ENCODE data around the gene PSMB8. TPM values are rescaled to one million over a fixed set of nuclear protein-coding genes. Genes with fewer than 3 reads are reported as not detected.
A peak's percentile ranks its signal among the peaks of the same experiment; 100 is the strongest.

The PSMB8 gene
- total RNA-seq, 1 experiment from 2014 or later, result 50.3 TPM

GRCh38 chr6:32857156-32857891 lies 13.5 kb upstream of the PSMB8 start:
- no peak for DNase-seq (ENCODE audit: extremely low read depth, low read depth)

GRCh38 chr6:32855467-32856174 lies 11.8 kb upstream of the PSMB8 start:
- no peak for DNase-seq (ENCODE audit: extremely low read depth, low read depth)

- DNase-seq (ENCODE audit: extremely low read depth, low read depth), result no peak
Measured at GRCh38 chr6:32854376-32855178, 10.7 kb upstream of the PSMB8 start.

- DNase-seq (ENCODE audit: extremely low read depth, low read depth), result peak; percentile 88
Measured at GRCh38 chr6:32853541-32854375, 9.9 kb upstream of the PSMB8 start, which contains the start of the genes PSMB9 and TAP1. Gene PSMB9 (plus strand): TSS chr6:32854192. CDS start chr6:32854230, 38 bp downstream. Gene TAP1 (minus strand): TSS chr6:32853704. CDS start chr6:32853636, 68 bp downstream.

GRCh38 chr6:32852844-32853540 lies 9.1 kb upstream of the PSMB8 start:
- no peak for DNase-seq (ENCODE audit: extremely low read depth, low read depth)

GRCh38 chr6:32852018-32852843 lies 8.4 kb upstream of the PSMB8 start:
- no peak for DNase-seq (ENCODE audit: extremely low read depth, low read depth)

GRCh38 chr6:32851025-32851424 lies 7.2 kb upstream of the PSMB8 start:
- DNase-seq (ENCODE audit: extremely low read depth, low read depth), result no peak

- DNase-seq (ENCODE audit: extremely low read depth, low read depth), result no peak
Measured at GRCh38 chr6:32849126-32849525, 5.3 kb upstream of the PSMB8 start.

- DNase-seq (ENCODE audit: extremely low read depth, low read depth), result no peak
Measured at GRCh38 chr6:32847795-32848194, 3.9 kb upstream of the PSMB8 start.

- no peak for DNase-seq (ENCODE audit: extremely low read depth, low read depth)
Measured at GRCh38 chr6:32847004-32847403, 3.2 kb upstream of the PSMB8 start.

- DNase-seq (ENCODE audit: extremely low read depth, low read depth), result no peak
Measured at GRCh38 chr6:32845384-32845884, 1.6 kb upstream of the PSMB8 start.

- no peak for DNase-seq (ENCODE audit: extremely low read depth, low read depth)
Measured at GRCh38 chr6:32844839-32845383, 1.1 kb upstream of the PSMB8 start.

GRCh38 chr6:32843331-32843978 lies 392 bp downstream of the PSMB8 start:
- no peak for DNase-seq (ENCODE audit: extremely low read depth, low read depth)

GRCh38 chr6:32842690-32843089 lies 1.2 kb downstream of the PSMB8 start:
- DNase-seq (ENCODE audit: extremely low read depth, low read depth), result no peak

GRCh38 chr6:32842021-32842650 lies 1.7 kb downstream of the PSMB8 start:
- DNase-seq (ENCODE audit: extremely low read depth, low read depth), result no peak

- no peak for DNase-seq (ENCODE audit: extremely low read depth, low read depth)
Measured at GRCh38 chr6:32840604-32841246, 3.1 kb downstream of the PSMB8 start.

- no peak for DNase-seq (ENCODE audit: extremely low read depth, low read depth)
Measured at GRCh38 chr6:32839356-32839755, 4.5 kb downstream of the PSMB8 start.

All from NCI-H460 (cell line).